NB4 (cell line): ENCODE measurements around the gene AKT1S1.

ENCODE experiments used
- DNase-seq: peaks from one replicate; pipeline ENCODE4 v3.0.0; 2010; ENCODE audit warnings: low read depth
- H3K4me3 ChIP-seq: one replicate; pipeline ENCODE4 v1.5.1; 2011; ENCODE audit warnings: mild to moderate bottlenecking, low read depth, low read length, moderate library complexity
- CTCF ChIP-seq: IDR thresholded peaks from one replicate; pipeline ENCODE4 v1.5.1; 2012; ENCODE audit warnings: low read depth, low read length
- MAX ChIP-seq: IDR thresholded peaks from 2 replicates; pipeline ENCODE4 v1.6.1; 2011; ENCODE audit warnings: low read depth, low read length
- MYC ChIP-seq: IDR thresholded peaks from 2 replicates; pipeline ENCODE4 v1.6.1; 2011; ENCODE audit warnings: low read depth, low read length
- POLR2A ChIP-seq: IDR thresholded peaks from 2 replicates; pipeline ENCODE4 v1.6.1; 2011; ENCODE audit warnings: mild to moderate bottlenecking; ENCODE audit not compliant: insufficient read length; ENCODE audit errors: extremely low read depth

AKT1S1 gene

DNA sequence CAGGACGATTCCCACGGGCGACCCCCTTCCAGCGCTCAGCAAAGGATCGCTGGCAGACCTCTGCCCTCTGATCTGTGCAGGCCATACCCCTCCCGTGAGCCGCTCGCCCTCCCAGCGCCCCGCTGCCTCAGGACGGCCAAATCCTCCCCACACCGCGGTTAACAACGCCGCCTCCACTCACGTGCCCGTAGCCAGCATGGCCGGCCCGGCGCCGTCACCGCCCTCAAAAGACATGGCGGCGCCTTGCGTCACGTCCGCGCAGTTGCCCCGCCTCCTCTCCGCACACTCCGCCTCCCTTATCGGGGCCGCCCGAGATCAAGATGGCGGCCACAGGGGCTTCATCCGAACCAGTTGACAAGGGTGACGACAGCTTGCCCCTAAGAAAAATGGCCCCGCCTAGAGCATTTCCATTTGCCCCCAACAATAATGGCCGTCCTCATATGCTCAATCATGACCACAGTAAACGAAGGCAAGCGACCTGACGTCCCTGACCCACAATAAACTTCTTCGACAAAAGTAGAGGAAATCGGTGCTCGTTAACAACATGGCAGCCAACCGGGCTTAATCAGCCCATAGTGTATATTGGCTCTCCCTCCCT lies 634 bp downstream of the AKT1S1 start:
- H3K4me3 ChIP-seq, result peak overlapping the region; percentile 93
- peak; percentile 99 for DNase-seq
- TF ChIP-seq MAX (peak; percentile 86), POLR2A (no peak), MYC (peak; percentile 92), CTCF (no peak)

DNA sequence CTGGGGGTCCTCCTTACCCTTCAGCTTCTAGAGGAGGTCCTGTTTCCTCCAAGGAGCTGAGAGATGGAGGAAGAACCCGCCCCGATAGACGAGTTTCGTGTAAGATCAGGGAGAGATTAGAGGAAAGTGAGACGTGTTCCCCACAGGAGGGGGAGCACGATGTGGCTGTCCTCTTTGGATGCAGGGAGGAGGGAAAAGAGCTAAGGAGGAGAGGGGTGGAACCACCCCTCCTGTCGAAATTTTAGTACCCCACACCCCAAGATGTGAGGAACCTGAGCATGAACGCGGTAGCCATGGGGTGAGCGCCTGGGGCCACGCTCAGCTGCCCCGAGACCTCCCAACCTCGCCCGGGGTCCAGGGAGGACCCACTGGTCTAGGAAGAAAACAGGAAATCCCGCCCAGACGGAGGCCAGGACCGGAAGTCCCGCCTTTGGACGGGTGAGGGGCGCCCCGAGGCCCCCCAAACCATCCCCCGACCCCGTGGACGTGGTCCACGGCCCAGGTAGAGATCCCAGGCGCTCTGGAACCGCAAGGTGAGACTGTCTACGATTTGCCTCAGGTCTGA lies 1.2 kb downstream of the AKT1S1 start:
- H3K4me3 ChIP-seq, result peak overlapping the region; percentile 93
- peak; percentile 43 for TF ChIP-seq POLR2A
- TF ChIP-seq MYC, result no peak
- TF ChIP-seq MAX, result no peak
- TF ChIP-seq CTCF, result no peak
- DNase-seq, result peak; percentile 64

DNA sequence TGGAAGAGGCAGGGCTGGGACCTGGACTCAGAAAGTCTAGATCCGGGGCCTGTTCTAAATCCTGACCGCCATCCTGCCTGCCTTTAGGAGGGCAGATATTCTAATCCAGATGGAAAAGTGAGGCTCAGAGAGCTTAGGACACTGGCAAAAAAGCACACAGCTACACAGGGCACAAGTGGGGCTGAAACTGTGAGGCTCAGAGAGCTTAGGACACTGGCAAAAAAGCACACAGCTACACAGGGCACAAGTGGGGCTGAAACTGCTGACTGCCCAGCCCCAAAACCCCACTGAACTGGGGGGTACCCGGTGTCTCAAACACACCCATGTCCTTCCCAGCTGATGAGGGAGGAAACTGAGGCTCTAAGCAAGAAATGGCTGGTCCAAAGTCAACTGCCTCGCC lies 2.0 kb downstream of the AKT1S1 start:
- peak overlapping the region; percentile 93 for H3K4me3 ChIP-seq
- DNase-seq, result no peak
- TF ChIP-seq MAX (no peak), POLR2A (no peak), CTCF (no peak), MYC (no peak)

- DNase-seq, result no peak
- H3K4me3 ChIP-seq, result no peak overlapping the region
- no peak for TF ChIP-seq POLR2A
- TF ChIP-seq MYC, result no peak
- TF ChIP-seq MAX, result no peak
- no peak for TF ChIP-seq CTCF
Measured at GRCh38 chr19:49874503-49875157, 2.5 kb downstream of the AKT1S1 start.

DNA sequence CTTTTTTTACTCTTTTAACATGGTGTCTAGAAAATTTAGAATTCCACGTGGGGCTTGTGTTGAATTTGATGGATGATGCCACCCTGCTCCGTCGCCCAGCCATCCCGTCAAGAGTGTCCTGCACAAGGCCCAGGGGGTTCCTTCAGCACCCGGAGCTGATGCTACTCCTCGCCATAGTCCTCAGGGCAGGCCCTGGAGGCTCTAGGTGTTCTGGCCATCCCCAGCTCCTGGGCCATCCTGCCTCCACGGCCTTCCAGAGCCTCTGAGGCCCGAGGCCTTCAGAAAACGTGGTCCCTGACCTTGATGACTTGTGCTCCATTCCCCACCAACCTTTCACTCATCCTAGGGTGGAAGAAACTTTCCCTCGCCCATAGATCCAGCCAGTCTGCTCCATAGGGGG lies 3.3 kb downstream of the AKT1S1 start:
- H3K4me3 ChIP-seq, result no peak overlapping the region
- TF ChIP-seq POLR2A (no peak), CTCF (no peak), MYC (no peak)
- no peak for DNase-seq
